ENCODE data around the gene NT5C2. TPM values are rescaled to one million over a fixed set of nuclear protein-coding genes. Genes with fewer than 3 reads are reported as not detected.

Gene NT5C2
- total RNA-seq, 1 donor from 2014 or later = 113 TPM

DNA sequence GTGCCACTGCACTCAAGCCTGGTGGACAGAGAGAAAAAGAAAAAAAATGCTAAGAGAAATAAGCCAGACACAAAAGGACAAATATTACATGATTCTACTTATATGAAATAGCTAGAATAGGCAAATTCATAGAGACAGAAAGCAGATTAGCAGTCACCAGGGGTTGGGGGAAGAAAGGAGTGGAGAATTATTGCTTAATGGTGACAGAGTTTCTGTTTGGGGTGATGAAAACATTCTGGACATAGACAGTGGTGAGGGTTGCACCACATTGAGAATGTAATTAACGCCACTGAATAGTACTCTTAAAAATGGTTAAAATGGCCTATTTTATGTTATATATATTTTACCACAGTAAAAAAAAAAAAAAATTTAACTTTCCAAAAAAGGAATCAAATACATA lies 6.4 kb upstream of the NT5C2 start:
- no peak overlapping the region for H2AFZ ChIP-seq (ENCODE audit: low read depth, low read length)
- H3K27me3 Mint-ChIP-seq (ENCODE audit: low read depth, unreplicated experiment) = no peaks in the 10 kb centered on the region
- no peak overlapping the region for H3K27ac Mint-ChIP-seq (ENCODE audit: unreplicated experiment)
- no peak for TF ChIP-seq EZH2 (IDR thresholded peaks at IDR 0.05; ENCODE audit: insufficient read depth, low read length)
- TF ChIP-seq, protein P1, sequence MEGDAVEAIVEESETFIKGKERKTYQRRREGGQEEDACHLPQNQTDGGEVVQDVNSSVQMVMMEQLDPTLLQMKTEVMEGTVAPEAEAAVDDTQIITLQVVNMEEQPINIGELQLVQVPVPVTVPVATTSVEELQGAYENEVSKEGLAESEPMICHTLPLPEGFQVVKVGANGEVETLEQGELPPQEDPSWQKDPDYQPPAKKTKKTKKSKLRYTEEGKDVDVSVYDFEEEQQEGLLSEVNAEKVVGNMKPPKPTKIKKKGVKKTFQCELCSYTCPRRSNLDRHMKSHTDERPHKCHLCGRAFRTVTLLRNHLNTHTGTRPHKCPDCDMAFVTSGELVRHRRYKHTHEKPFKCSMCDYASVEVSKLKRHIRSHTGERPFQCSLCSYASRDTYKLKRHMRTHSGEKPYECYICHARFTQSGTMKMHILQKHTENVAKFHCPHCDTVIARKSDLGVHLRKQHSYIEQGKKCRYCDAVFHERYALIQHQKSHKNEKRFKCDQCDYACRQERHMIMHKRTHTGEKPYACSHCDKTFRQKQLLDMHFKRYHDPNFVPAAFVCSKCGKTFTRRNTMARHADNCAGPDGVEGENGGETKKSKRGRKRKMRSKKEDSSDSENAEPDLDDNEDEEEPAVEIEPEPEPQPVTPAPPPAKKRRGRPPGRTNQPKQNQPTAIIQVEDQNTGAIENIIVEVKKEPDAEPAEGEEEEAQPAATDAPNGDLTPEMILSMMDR (IDR thresholded peaks at IDR 0.05; ENCODE audit: insufficient read depth, low read depth, low read length) = no peak
- no peak overlapping the region for H3K9ac ChIP-seq (ENCODE audit: low read length)
- FAIRE-seq (no peak), DNase-seq (ENCODE audit: low read depth) (no peak)
- H3K79me2 ChIP-seq (ENCODE audit: insufficient read depth, low read length) = no peaks in the 10 kb centered on the region
- H3K9me3 ChIP-seq (ENCODE audit: insufficient read depth, low read depth, low read length) = no peaks in the 10 kb centered on the region
- H3K27me3 ChIP-seq (ENCODE audit: insufficient read depth, low read length) = no peaks in the 10 kb centered on the region
- H3K4me3 Mint-ChIP-seq (ENCODE audit: unreplicated experiment) = no peak overlapping the region
- no peaks in the 10 kb centered on the region for H3K36me3 Mint-ChIP-seq (ENCODE audit: low read depth, unreplicated experiment)
- H3K9me3 Mint-ChIP-seq (ENCODE audit: unreplicated experiment) = no peaks in the 10 kb centered on the region
- no peaks in the 10 kb centered on the region for H3K36me3 ChIP-seq (ENCODE audit: insufficient read depth, low read length)
- no peaks in the 10 kb centered on the region for H4K20me1 ChIP-seq (ENCODE audit: insufficient read depth, low read length)
- no peak overlapping the region for H3K27ac ChIP-seq (ENCODE audit: low read depth, low read length)
- H3K4me3 ChIP-seq (ENCODE audit: insufficient read depth, low read depth, low read length) = no peak overlapping the region
- no peak overlapping the region for H3K4me2 ChIP-seq (ENCODE audit: low read length)
- H3K4me1 Mint-ChIP-seq (ENCODE audit: low read depth, unreplicated experiment) = peaks cover 8% of the 10 kb centered on the region
- no peaks in the 10 kb centered on the region for H3K4me1 ChIP-seq (ENCODE audit: insufficient read depth, low read length)

DNA sequence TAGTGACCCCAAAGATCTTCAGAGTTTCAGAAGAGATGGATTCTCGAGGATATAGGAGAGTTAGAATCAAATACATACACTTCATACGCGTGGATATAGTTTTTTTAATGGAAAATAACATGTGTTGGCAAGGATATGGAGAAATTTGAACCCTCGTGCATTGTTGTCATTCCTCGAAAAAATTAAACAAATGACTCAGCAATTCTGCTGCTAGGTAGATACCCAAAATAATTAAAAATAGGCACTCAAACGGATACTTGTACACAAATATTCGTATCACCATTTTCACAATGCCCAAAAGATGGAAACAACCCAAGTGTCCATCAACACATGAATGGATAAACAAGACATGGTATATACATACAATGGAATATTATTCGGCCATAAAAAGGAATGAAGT lies 5.6 kb upstream of the NT5C2 start:
- TF ChIP-seq, protein P1 (IDR thresholded peaks at IDR 0.05; ENCODE audit: insufficient read depth, low read depth, low read length) = no peak
- no peak for TF ChIP-seq EZH2 (IDR thresholded peaks at IDR 0.05; ENCODE audit: insufficient read depth, low read length)
- DNase-seq (ENCODE audit: low read depth) (no peak), FAIRE-seq (no peak)
- H3K4me3 ChIP-seq (ENCODE audit: insufficient read depth, low read depth, low read length) = no peak overlapping the region
- H3K36me3 ChIP-seq (ENCODE audit: insufficient read depth, low read length) = no peaks in the 10 kb centered on the region
- no peaks in the 10 kb centered on the region for H3K36me3 Mint-ChIP-seq (ENCODE audit: low read depth, unreplicated experiment)
- H4K20me1 ChIP-seq (ENCODE audit: insufficient read depth, low read length) = no peaks in the 10 kb centered on the region
- no peak overlapping the region for H3K27ac Mint-ChIP-seq (ENCODE audit: unreplicated experiment)
- H3K79me2 ChIP-seq (ENCODE audit: insufficient read depth, low read length) = no peaks in the 10 kb centered on the region
- H3K27me3 Mint-ChIP-seq (ENCODE audit: low read depth, unreplicated experiment) = no peaks in the 10 kb centered on the region
- H3K4me1 ChIP-seq (ENCODE audit: insufficient read depth, low read length) = peaks cover 8% of the 10 kb centered on the region
- no peaks in the 10 kb centered on the region for H3K27me3 ChIP-seq (ENCODE audit: insufficient read depth, low read length)
- H3K4me3 Mint-ChIP-seq (ENCODE audit: unreplicated experiment) = no peak overlapping the region
- H2AFZ ChIP-seq (ENCODE audit: low read depth, low read length) = no peak overlapping the region
- no peaks in the 10 kb centered on the region for H3K9me3 Mint-ChIP-seq (ENCODE audit: unreplicated experiment)
- H3K27ac ChIP-seq (ENCODE audit: low read depth, low read length) = no peak overlapping the region
- H3K4me1 Mint-ChIP-seq (ENCODE audit: low read depth, unreplicated experiment) = peaks cover 8% of the 10 kb centered on the region
- no peaks in the 10 kb centered on the region for H3K9me3 ChIP-seq (ENCODE audit: insufficient read depth, low read depth, low read length)
- no peak overlapping the region for H3K4me2 ChIP-seq (ENCODE audit: low read length)
- H3K9ac ChIP-seq (ENCODE audit: low read length) = no peak overlapping the region

DNA sequence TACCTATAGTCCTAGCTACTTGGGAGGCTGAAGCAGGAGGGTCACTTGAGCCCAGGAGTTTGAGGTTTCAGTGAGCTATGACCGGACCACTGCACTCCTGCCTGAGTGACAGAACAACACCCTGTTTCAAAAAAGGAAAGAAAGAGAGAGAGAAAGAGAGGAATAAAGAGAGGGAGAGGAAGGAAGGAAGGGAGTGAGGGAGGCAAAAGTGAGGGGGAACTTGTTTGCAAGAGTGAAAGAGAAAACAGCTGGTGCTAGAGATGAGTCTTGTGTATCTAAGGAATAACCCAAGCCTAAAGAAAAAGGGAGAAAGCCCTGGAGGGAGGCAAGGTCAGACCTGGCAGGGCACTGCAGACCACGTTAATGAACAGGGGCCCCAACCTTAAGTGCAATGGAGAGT lies 4.8 kb upstream of the NT5C2 start:
- FAIRE-seq = no peak
- no peaks in the 10 kb centered on the region for H3K9me3 ChIP-seq (ENCODE audit: insufficient read depth, low read depth, low read length)
- Mint-ChIP-seq H3K9me3 (ENCODE audit: unreplicated experiment) (no peaks in the 10 kb centered on the region), H3K27ac (ENCODE audit: unreplicated experiment) (no peak overlapping the region), H3K27me3 (ENCODE audit: low read depth, unreplicated experiment) (no peaks in the 10 kb centered on the region), H3K4me1 (ENCODE audit: low read depth, unreplicated experiment) (peaks cover 8% of the 10 kb centered on the region), H3K4me3 (ENCODE audit: unreplicated experiment) (no peak overlapping the region), H3K36me3 (ENCODE audit: low read depth, unreplicated experiment) (no peaks in the 10 kb centered on the region)
- TF ChIP-seq, protein P1 (IDR thresholded peaks at IDR 0.05; ENCODE audit: insufficient read depth, low read depth, low read length) = no peak
- no peak for TF ChIP-seq EZH2 (IDR thresholded peaks at IDR 0.05; ENCODE audit: insufficient read depth, low read length)
- H3K27ac ChIP-seq (ENCODE audit: low read depth, low read length) = no peak overlapping the region
- no peaks in the 10 kb centered on the region for H3K79me2 ChIP-seq (ENCODE audit: insufficient read depth, low read length)
- peaks cover 12% of the 10 kb centered on the region for H3K4me1 ChIP-seq (ENCODE audit: insufficient read depth, low read length)
- no peak for DNase-seq (ENCODE audit: low read depth)
- no peaks in the 10 kb centered on the region for H3K36me3 ChIP-seq (ENCODE audit: insufficient read depth, low read length)
- H2AFZ ChIP-seq (ENCODE audit: low read depth, low read length) = no peak overlapping the region
- no peak overlapping the region for H3K4me2 ChIP-seq (ENCODE audit: low read length)
- H3K9ac ChIP-seq (ENCODE audit: low read length) = no peak overlapping the region
- H4K20me1 ChIP-seq (ENCODE audit: insufficient read depth, low read length) = no peaks in the 10 kb centered on the region
- H3K27me3 ChIP-seq (ENCODE audit: insufficient read depth, low read length) = no peaks in the 10 kb centered on the region
- H3K4me3 ChIP-seq (ENCODE audit: insufficient read depth, low read depth, low read length) = no peak overlapping the region
